HG02938 (cell line): Measurements from ENCODE around the gene SLC9A9.

ENCODE experiments used
- ATAC-seq: cut with Tn5 transposase; IDR thresholded peaks from one replicate; pipeline ENCODE4 v1.9.1; 2021; ENCODE audit warnings: mild to moderate bottlenecking, moderate library complexity; ENCODE audit not compliant: unreplicated experiment

SLC9A9 gene

DNA sequence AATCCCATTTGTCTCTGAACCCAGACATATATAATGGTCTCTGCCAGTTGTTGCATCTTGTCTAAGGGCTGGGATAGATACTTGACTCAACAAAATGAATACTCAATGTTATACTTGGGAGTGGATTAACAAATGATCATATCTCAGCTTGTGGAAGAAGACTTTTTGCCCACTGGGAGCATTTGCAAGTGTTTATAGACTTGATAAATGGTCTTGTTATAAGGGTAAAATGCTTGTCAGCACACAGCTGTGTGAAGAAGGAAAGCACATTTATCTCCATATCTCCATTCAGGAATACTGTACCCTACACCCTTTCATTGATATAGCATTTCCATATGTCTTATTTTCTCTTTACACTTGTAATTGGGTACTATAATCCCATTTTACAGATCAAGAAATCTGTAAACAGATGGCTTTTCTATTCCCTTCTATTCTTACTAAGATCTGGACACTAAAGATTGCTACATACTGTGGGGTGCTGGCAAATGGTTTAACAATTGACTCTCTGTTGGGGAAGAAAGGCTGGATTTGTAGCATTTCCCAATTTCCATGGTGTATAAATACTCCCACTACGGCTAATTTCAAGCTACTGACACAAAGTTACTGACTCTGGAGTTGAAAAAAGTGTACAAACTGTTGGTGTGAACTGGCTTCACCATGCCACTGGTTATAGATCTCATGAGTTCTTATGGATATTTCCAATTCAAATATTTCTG is 574.1 kb downstream of the SLC9A9 start:
- no peak for ATAC-seq

DNA sequence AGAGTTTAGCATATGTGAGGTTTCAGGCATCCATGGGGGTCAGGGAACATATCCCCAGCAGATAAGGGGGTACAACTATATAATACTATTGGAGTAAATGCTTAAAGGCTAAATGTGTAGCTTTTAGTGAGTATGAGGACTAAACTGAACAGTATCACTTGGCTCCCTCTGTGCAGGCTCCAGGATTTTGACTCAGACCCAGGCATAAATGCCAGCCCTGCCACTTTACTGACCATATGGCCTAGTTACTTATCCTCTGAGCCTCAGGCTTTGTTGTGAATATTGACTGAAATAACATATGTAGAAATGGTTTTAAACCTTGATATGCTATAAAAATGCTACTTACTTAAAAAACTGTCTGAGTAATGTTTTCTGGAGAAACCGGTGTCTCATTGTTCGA is 577.1 kb downstream of the SLC9A9 start:
- ATAC-seq, result no peak

DNA sequence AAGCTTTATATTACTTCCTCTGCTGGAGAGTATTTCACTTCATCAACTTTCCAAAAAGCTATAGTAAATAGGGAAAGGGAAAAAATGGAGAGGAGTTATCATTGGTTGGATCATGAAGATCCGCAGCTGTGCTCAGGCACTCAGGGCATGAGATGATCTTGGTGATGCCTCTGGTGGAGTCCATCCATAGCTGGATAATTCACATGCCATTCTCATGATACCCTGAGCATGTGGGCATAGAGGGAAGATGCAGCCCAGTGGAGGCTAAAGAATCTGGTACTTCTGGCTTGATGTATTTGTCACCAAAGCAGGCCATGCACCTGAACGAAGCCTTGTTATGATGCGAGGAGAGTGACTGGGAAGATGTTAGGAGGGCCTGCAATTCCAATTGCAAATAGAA is 578.5 kb downstream of the SLC9A9 start:
- ATAC-seq, result no peak

DNA sequence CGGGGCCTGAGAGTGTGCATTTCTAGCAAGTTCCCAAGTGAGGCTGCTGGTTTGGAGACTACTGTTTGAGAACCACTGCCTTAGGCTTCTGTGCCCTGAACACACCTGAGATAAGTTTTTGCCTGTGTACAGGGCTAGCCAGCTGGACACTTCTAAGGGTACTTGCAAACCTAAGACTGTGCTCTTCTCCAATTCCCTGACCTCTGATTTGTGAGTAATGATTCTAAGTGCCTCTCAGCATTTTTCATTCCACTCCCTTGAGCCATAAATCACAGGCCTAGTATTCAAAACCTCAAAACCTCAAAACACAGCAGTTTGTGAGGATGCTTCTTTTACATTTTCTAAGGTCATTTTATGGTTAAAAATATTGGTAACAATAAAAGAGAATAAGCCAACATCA is 580.3 kb downstream of the SLC9A9 start:
- no peak for ATAC-seq

DNA sequence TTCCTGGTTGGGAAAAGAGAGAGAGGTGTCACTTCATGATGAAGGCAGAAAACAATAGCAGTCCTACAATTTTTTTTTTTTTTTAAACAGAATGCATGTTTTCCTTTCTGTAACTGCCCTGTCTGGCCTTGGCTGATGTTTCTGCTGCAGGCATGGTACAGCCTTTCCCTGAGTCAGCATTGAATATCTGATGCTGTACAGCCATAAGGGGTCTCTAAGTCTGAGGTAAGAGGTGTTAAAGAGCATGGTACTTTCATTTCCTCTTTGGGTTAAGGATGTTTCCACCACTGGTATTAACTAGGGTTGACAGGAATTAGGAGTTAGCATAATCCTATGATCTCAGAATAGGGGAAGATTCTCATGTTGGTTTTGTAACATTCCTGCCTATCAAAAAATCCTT is 581.3 kb downstream of the SLC9A9 start:
- peak; percentile 59 for ATAC-seq

DNA sequence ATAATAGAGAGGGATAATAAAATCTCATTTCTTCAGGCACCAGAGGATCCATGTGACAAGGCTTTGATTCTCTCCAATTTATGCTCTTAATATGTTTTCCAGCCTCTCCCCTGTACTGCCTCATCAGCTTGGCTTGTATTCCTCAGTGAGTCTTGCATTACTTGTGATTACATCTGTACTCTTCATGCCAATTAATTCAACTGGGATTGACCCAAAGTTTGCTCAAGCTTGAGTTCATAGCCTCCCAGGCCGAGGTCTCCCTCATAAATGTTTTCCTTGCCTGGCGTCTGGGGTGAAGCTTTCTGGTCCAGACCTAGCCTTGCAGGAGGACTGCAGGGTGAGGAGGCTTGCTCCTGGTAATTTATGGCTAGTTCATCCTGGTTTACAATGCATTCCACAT is 581.8 kb downstream of the SLC9A9 start:
- ATAC-seq, result no peak

DNA sequence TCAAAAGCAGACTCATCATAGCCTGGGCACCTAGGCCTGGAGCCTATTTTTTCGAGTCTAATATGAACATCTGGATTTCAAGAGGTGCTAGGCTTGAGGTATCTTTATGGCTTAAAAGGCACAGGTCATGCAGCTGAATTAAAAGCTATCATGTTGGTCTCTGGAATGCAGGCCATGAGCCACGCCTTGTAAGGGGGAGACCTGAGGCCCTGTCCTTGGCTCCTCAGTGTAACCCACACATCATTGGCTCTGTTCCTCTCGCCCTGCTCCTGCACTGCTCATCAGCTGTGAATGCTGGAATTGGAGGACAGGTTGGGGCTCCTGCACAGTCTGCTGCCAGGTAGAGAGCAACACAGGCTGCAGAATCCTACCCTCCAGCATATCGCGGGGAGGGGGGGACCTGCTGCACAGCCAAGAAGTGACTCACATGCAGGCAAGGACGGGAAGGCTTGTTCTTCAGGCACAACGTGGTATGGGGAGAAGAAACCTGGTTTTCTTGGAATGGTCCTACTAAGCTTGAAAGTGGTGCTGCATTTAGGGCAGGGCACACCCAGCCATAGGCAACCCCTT is 582.7 kb downstream of the SLC9A9 start:
- no peak for ATAC-seq

DNA sequence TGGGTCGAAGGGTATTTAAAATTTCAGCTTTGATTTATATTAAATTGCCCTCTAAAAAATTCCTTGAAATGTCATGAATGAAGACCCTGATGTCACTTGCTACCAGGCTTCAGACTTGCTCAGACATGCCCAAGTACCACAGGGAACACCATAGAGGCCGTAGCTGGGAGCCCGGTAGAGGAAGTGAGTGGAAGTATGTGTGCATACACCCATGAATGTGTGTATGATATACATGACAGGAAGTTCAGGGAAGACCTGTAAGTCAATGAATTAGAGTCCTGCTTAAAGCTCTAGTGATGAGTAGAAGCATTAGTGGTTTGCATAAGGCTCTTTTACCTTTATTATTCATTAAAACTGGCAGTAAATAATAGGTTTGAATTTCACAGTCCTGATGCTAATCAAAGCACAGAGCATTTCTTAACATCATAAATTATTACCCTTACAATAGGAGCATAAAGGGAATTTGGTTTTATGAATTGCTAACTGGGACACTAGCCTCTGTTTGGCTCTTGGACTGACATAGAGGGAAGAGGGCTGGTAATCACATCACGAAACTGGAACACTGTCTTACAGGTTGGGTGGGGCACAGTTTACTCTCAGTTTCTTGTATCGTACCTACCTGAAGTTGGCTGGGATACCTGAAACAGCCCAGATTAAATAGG is 584.3 kb downstream of the SLC9A9 start:
- ATAC-seq, result no peak

DNA sequence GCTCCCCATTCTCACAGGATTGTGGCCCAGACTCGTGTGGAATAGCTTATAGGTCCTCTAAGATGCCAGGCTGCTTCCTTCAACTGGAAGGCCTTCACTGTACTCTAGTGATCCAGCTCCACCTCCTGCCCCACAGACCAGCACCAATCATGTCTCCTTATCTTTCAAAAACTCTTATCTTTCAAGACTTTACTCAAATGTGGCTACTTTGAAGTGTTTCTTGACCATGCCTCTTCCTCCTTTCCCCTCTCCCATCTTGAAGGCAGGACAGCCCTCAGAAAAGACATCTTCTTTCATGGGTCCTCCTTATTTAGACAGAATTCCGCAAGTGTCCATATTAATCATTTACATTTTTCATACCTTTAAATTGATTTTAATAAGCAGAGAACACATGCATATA is 586.4 kb downstream of the SLC9A9 start:
- ATAC-seq, result no peak

DNA sequence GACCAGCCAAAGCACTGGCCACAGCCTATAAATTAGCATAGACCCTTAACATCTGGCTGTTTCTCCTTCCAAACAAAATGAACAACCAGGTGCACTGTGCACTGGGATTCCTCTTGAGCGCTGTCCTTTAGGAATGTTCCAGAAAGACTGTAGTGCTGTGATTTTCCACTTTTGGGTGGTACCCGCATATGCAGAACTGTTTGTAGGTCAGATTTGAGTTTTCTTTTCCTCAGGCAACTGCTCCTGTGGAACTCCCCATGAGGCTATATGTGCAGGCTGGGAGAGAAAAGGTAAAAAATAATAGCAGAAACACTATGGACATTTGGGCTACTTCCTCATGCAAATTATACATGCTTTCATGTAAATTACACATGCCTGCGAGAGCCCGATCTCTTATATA is 589.6 kb downstream of the SLC9A9 start:
- ATAC-seq, result no peak

DNA sequence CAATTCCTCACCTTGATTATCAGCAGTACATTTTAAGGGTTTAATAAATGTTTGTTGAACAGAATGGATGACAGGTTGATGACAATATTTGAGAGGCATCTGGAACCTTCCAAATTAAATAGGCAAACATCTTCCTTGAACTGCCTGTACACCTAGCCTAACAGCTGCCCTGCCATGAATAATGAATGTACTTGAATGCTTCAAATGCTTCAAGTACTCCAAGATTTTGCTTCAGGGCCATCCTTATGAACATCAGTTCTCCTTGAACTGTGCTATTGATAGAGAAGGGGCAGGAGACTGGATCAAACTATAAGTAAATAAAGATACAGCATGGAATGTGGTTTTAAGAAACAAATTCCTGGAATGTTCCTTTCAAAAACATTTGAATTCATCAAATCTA is 591.9 kb downstream of the SLC9A9 start:
- ATAC-seq, result no peak

DNA sequence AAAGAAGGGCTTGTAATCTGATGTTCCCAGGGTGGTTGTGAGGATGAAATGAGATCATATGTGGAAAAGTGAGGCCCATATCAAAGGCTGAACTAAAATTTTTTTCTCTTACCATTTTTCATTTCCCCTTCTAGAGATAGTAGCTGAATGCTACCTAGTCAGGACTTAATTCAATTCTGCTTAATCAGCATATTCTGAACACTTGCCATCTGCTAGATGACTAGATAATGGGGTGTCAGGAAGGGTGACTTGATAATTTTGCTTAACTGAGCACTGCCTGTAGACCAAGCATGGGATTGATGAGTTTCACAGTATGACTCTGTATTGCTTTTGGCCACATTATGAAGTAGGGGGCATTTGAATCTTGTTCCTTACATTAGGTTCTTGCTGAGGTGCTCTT is 592.5 kb downstream of the SLC9A9 start:
- no peak for ATAC-seq

DNA sequence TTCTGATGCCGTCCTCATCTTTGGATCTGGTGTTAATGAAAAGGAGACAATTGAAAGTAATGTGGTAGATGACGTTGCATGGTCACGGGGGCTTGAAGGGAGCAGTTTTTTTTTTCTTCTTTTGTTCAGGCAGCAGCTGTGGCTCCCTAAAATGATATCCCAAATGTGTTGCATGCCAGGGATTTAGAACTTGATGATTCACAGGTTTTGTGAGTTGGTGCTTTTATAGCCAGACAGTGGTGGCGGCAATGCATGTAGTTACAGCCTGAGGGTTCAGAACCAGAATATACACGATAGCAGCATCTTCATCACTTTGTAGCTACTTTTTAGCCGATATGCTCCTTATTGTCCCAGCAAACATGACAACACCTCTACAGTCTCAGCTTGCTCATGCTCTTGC is 595.3 kb downstream of the SLC9A9 start:
- no peak for ATAC-seq

DNA sequence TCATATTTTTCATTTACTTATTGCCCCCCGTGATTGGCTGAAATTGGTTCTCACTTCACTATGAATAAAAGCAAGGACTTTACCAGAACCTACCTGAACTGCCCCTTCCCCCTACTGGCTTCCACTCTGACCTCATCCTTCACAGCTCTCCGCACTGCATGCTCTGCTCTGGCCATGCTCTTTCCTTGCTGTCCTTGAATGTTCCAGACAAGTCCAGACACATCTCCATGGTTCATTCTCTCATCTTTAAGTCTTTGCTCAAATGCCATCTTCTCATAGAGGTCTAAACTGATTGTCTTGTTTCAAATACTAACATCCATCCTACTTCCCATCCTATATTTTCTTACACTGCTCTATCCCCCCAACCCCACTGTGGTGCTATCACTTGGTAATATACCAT is 599.3 kb downstream of the SLC9A9 start:
- ATAC-seq, result no peak

DNA sequence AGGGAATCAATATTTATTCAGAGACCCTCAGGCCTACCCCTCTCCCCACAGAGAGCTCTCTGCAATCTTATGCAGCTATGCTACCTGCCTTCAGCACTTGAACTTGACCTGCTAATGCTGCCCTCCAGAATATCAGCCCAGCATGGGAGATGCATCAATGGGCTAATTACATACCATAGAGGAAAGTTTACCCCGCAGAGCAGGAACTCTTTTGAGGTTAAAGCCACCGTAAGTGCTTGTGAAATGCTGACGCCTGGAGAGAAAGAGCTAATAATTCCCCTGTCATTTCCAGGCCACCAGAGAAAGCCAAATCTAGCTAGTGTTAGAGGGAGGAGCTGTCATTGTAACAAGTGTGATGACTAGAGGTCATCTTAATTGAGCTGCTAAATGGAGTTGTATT is 601.2 kb downstream of the SLC9A9 start:
- ATAC-seq, result no peak

DNA sequence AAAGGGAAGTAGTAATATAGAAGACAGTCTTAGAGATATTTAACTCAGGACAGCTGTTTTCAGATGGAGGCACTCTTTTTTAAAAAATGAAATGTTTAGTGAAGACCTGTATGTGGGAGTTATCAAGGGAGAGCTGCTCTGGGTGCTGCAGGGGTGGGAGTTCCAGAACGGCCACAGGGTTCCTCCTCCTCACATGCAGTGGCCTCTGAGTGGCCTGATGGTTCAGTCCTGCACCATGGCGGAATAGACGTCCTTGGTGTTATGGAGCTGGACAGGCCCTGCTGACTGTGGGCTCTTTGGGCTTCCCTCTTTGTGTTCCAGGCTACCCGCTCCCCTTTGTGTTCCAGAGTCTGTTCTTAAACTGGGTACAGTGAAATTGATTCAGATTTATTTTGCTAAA is 602.6 kb downstream of the SLC9A9 start:
- ATAC-seq, result no peak

DNA sequence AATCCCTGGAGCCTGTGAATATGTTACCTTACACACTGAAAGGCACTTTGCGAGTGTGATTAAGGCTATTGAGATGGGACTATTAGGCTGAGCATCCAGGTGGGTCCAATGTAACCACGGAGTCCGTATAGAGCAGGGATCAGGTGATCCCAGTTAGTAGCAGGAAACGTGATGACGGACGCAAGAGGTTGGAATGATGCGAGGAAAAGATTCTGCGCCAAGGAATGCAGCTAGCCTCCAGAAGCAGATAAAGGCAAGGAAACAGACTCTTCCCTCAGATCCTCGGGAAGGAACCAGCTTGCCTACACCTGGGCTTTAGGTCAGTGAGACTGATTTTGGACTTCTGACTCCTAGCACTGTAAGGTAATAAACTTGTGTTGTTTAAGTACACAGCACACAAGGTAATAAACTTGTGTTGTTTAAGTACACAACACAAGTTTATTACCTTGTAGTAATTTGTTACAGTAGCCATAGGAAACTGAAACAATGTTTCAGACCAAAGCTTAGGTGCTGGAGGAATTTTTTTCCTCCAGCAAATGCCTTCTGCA is 603.7 kb downstream of the SLC9A9 start:
- ATAC-seq, result no peak

DNA sequence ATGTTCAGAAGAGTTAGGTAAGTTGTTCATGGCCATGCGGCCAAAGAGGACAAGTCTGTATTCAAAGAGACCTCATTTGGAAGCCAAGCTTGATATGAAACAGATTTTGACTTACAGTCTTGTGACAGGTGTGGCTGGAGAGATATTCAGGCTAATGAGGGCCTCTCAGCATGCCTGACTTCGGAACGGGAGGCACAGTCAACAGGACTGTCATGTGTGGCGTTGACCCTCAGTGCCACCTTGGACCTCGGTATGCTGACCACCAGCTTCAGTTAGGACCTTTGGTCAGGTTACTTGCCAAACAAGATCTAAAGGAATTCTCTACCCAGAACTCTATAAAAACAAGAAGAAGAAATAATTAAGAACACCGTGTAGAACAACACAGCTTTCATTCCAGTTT is 604.6 kb downstream of the SLC9A9 start:
- ATAC-seq, result no peak

DNA sequence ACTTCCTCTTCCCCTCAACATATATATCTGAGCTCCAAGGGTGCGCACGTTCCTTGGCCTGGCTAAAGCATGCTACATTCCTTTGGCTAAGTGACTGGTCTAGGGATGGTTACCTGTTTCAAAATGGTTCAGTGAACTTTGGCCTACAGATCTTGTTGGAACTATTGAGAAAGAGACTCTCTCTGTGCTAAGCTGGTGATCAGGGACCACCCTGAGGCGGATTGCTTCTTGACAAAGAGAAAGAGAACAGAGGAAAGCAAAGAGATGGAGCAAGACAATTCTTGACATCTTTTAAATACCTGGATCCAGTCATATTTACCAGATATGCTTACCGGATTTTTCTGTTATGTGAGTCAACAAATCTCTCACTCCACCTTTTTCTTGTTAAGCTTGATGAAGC is 605.6 kb downstream of the SLC9A9 start:
- ATAC-seq, result no peak

DNA sequence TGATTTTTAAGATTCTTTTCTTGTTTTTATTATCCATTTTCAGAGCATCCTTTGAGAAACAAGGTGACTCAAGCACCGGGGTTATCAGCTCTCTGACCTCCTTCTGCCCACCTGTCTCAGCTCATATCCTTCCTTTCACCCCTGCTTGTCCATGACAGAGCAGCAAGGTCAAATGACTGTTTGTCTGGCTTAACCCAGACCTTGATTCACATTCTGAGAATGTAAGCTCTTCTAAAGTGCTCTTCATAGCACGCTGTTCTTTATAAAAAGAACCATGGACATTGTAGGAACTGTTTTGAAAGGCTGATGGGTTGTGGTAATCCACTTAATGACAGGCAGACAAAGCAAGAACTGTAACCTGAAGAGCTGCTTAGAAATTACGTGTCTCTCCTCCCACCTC is 606.2 kb downstream of the SLC9A9 start:
- no peak for ATAC-seq

DNA sequence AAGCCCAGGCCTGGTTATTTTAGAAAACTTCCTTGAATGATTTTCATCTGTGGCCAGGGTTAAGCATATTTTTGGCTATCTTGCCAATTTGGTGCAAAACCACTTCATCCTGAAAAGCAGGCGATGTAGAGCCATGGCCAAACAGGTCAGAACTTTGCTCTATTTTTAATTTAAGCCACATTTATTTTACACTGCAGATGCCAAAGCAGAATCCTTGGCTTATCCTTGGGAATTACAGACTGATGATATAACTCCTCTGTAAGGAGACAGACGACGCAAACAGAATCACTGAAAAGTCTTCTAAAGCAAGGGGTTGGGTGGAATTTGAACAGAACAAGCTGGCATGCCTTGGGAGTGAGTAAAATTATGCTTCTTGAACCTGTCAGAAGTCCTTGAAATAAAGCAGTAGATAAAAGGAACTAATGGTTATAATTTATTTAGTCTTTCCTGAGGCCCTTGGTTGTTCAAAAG is 606.8 kb downstream of the SLC9A9 start:
- no peak for ATAC-seq

DNA sequence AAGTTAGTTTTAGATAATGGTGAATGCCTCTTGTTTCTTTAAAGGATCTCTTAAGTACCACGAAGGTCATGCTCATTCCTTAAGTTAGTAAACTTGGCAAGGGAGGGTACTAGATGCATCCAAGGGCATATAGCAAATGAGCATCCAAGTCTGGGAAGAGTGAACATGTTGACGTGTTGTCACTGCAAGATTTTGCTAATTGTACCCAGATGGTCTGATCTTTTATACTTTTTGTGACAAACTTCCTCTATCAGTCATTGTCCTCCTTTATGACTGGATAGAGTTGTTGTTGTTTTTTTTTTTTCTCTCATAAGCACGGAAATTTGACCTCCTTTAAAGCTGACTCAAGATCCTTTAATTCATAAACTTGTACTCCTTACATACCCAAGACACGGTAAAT is 607.4 kb downstream of the SLC9A9 start:
- no peak for ATAC-seq
